AG20443 (cell line): Measurements from ENCODE around the gene GSDMA.

ENCODE experiments used
- DNase-seq: peaks from one replicate; pipeline ENCODE4 v3.0.0; 2012; ENCODE audit warnings: low spot score, mixed read lengths

Gene GSDMA

DNA sequence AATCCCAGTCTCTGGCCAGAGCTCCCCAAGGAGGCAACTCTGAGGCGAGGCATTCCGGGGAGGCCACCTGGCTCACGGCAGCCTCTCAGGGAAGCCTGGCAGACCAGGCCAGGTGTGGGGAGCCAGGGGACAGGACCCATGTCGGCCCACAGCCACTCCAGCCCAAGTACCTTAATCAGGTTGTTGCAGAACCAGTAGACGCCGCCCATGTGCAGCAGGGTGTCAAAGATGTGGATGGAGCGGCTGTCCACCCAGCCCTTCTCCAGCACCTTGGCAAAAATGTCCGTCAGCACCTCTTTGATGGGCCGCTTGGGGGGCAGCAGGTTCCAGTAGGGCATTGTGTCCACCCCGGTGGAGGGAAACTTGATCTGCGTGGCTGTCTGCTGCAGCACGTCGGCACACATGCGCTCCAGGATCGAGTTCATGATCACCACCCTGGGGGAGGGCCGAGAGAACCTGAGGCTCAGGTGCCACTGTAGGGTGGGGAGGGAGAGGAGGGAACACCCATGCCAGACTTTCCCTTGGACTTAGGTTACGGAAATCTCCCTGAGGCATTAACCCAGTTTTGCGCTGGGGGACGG, 60.2 kb downstream of the GSDMA start:
- peak; percentile 6 for DNase-seq

DNA sequence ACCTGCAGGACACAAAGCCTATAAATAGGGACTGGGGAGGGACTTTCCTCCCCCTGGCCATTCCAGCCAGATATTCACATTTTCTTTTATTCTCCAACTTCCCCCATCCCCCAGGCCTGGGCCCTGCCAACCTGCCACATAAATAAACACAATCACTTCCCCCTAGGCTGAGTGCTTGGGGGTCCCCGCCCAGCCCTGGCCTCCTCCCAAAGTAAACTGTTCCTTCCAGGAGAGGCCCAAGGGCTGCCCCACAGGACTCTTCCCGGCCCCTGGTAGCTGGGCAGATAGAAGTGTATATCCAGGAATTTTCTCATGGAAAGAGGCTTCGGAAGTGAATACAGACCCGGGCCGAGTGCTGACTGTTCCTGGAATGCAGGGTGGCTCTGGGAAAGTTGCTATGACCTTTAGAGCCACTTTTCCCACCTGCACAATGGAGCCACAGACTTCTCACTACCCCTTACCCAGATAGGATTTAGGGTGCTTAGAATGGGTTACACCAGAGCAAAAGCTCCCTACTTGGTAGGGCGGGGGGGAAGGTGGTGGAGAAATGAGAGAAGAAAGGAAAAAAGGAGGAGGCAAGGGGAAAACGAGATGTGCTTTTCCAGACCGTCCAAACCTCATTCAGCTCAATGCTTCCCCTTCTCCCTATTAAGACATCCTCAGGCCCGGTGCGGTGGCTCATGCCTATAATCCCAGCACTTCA, 60.9 kb downstream of the GSDMA start:
- DNase-seq, result no peak

- peak; percentile 9 for DNase-seq
Observed at GRCh38 chr17:40024901-40025300, 62.1 kb downstream of the GSDMA start.

DNA sequence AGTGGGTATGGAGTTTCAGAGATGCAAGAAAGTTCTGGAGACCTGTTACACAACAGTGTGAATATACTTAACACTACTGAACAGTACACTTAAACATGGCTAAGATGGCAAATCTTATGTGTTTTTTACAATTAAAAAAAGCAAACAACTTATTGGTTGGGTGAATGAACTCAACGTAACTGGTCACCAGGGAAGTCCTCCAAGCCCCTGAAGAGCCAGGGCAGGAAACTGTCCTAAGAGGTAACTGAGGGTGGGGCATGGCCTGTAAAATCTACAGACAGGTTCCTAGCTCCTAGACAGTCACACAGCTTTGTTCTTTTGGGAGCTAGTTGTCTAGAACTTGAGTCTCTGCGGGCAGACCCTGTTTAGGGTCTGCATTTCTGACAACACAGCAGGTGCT, 62.8 kb downstream of the GSDMA start:
- no peak for DNase-seq

DNA sequence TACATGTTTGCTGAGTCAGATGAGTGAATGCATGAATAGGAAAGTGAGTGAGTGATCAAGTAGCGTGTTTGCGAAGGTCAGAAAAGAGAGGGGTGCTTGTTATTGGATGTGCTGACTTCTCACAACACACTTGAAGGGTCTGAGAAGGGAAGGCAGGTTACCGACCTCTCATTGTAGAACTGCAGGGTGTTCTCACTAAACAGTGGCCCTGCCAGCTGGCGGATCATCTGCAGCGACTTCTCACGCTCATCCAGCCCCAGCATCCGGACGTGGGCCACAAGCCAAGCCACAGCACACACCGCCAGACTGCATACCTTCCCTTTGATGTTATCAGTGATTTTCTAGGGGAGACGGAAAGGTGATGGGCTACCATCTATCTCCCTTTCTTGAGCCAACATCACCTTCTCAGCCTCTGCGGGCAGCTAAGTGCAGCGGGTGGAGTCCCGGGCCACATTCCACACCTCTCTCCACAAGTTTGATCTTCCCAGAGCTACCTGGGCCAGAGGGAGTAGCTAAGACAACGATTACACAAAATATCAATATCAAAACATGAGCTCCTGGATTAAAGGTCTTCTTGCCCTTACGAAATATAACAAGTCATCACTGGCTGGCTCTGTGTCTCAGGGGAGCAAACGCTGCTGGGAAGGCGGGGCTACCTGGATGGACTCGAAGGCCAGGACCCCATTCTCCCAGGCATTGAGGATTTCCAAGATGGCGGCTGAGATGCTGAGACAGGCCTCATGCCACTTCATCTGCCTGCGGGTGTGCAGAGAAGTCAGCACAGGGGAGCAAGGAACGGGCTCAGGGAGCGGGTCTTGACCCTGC, 63.4 kb downstream of the GSDMA start:
- peak; percentile 3 for DNase-seq

DNA sequence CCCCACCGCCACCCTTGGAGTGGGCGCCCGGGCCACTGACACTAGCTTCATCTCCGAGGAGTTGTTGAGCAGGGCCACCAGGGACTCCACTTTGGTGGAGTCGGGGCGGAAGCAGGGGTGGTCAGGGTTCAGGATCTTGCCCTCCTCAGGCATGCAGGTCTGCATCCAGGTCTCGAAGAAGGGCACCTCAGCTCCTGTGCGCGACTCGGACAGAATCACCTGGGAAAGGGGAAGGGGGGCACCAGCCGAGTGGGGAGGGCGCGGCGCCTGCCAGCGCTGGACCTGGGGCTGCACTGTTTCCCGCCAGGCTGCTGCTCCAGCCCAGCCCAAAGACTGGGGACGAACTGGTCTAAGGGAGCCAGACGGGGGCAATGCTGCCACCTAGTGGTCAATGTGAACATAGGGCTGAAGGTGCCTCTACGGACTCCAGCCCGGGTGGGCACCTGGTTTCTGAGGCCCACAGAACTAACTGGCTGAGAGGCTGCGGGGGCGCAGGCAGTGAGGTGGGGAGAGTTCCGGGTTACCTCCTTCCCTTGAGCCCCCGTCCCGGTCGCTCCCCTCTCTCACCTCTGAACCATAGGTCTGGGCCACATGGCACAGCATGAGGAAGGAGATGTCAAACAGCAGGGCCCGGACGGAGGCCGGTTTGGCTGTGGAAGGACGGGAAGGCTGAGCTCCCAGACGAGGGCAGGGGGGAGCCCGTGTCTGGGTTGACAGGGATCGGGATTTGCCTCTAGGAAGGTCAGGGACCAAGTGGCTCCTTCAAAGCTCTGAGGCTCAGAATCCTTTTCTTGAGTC, 64.2 kb downstream of the GSDMA start:
- DNase-seq, result peak; percentile 92
